Stimulated activated effector memory CD8-positive, alpha-beta T cell treated with anti-CD3 and anti-CD28 coated beads, Interleukin-12 subunit alpha, Interleukin-12 subunit beta, amount 100 ng/mL, for 72 hours (primary cell): ENCODE measurements around the gene BPGM.
"Not testable (repeated sequence)": the region's sequence is repeated elsewhere in the genome, so short reads cannot be mapped to it uniquely, and the experiment has no call there.

Source experiments
- ATAC-seq: fragments of 150-1000 bp; cut with Tn5 transposase; 2 replicates; pipeline ENCODE4 v1.10.0; 2021
- DNase-seq, 2 donors: peaks; one replicate each; pipeline ENCODE4 v3.0.0; 2021 to 2022; ENCODE audit warnings: low spot score in 2 of 2
- H3K27ac Mint-ChIP-seq: one replicate; pipeline ENCODE4 v1.8.0; 2022; ENCODE audit warnings: mild to moderate bottlenecking, mixed read lengths
- H3K36me3 Mint-ChIP-seq: one replicate; pipeline ENCODE4 v1.8.0; 2022; ENCODE audit warnings: mild to moderate bottlenecking, mixed read lengths
- H3K4me1 Mint-ChIP-seq: one replicate; pipeline ENCODE4 v1.8.0; 2022; ENCODE audit warnings: mixed read lengths
- H3K4me3 Mint-ChIP-seq: one replicate; pipeline ENCODE4 v1.8.0; 2022; ENCODE audit warnings: mild to moderate bottlenecking, mixed read lengths
- H3K9me3 Mint-ChIP-seq: one replicate; pipeline ENCODE4 v1.8.0; 2022; ENCODE audit warnings: mixed read lengths

The BPGM gene

GRCh38 chr7:134625550-134625949 is 21.1 kb upstream of the BPGM start:
- DNase-seq = no peak
- H3K4me3 Mint-ChIP-seq = no peak overlapping the region

GRCh38 chr7:134627109-134627774 is 19.4 kb upstream of the BPGM start:
- Mint-ChIP-seq H3K9me3 (no peaks in the 10 kb centered on the region), H3K4me3 (no peak overlapping the region), H3K36me3 (no peaks in the 10 kb centered on the region), H3K4me1 (no peaks in the 10 kb centered on the region), H3K27ac (no peak overlapping the region)
- ATAC-seq (no peak), DNase-seq (no peak)

More at GRCh38 chr7:134625550-134625949, 21.1 kb upstream of the BPGM start:
- Mint-ChIP-seq H3K4me1 (no peaks in the 10 kb centered on the region), H3K27ac (no peak overlapping the region), H3K9me3 (no peaks in the 10 kb centered on the region), H3K36me3 (no peaks in the 10 kb centered on the region)
- ATAC-seq = no peak

GRCh38 chr7:134627775-134628153 is 18.9 kb upstream of the BPGM start:
- H3K4me3 Mint-ChIP-seq = no peak overlapping the region
- no peaks in the 10 kb centered on the region for H3K36me3 Mint-ChIP-seq
- H3K27ac Mint-ChIP-seq = no peak overlapping the region
- DNase-seq (no peak), ATAC-seq (no peak)
- no peaks in the 10 kb centered on the region for H3K9me3 Mint-ChIP-seq
- H3K4me1 Mint-ChIP-seq = no peaks in the 10 kb centered on the region

GRCh38 chr7:134629445-134629844 is 17.2 kb upstream of the BPGM start:
- no peaks in the 10 kb centered on the region for H3K9me3 Mint-ChIP-seq
- ATAC-seq (no peak), DNase-seq (no peak)
- H3K4me1 Mint-ChIP-seq = no peaks in the 10 kb centered on the region
- H3K27ac Mint-ChIP-seq = no peak overlapping the region
- no peak overlapping the region for H3K4me3 Mint-ChIP-seq
- H3K36me3 Mint-ChIP-seq = no peaks in the 10 kb centered on the region

- no peak overlapping the region for H3K27ac Mint-ChIP-seq
- DNase-seq (no peak), ATAC-seq (no peak)
- no peak overlapping the region for H3K4me3 Mint-ChIP-seq
- no peaks in the 10 kb centered on the region for H3K9me3 Mint-ChIP-seq
- peaks cover under 1% of the 10 kb centered on the region for H3K4me1 Mint-ChIP-seq
- no peaks in the 10 kb centered on the region for H3K36me3 Mint-ChIP-seq
These were observed 16.4 kb upstream of the BPGM start for GRCh38 chr7:134630237-134630636.

GRCh38 chr7:134630893-134631292 is 15.8 kb upstream of the BPGM start:
- H3K36me3 Mint-ChIP-seq = no peaks in the 10 kb centered on the region
- DNase-seq (no peak), ATAC-seq (peak; percentile 39)
- peaks cover 7% of the 10 kb centered on the region for H3K4me1 Mint-ChIP-seq
- H3K4me3 Mint-ChIP-seq = no peak overlapping the region
- no peaks in the 10 kb centered on the region for H3K9me3 Mint-ChIP-seq
- H3K27ac Mint-ChIP-seq = no peak overlapping the region

- Mint-ChIP-seq H3K9me3 (peaks cover 4% of the 10 kb centered on the region), H3K36me3 (no peaks in the 10 kb centered on the region), H3K4me1 (peaks cover 17% of the 10 kb centered on the region), H3K27ac (no peak overlapping the region), H3K4me3 (no peak overlapping the region)
- ATAC-seq = no peak
- no peak for DNase-seq
These were observed 14.6 kb upstream of the BPGM start for GRCh38 chr7:134632052-134632451.

- peak; percentile 79 for ATAC-seq
- Mint-ChIP-seq H3K36me3 (no peaks in the 10 kb centered on the region), H3K4me3 (no peak overlapping the region), H3K27ac (no peak overlapping the region), H3K9me3 (peaks cover 4% of the 10 kb centered on the region), H3K4me1 (peaks cover 17% of the 10 kb centered on the region)
- DNase-seq = no peak
These were observed 13.6 kb upstream of the BPGM start for GRCh38 chr7:134632937-134633540.

- Mint-ChIP-seq H3K36me3 (peaks cover 4% of the 10 kb centered on the region), H3K4me1 (peaks cover 25% of the 10 kb centered on the region), H3K27ac (peak overlapping the region; percentile 77), H3K9me3 (peaks cover 4% of the 10 kb centered on the region), H3K4me3 (peak overlapping the region; percentile 18)
- DNase-seq (no peak), ATAC-seq (peak; percentile 82)
These were observed 10.6 kb upstream of the BPGM start for GRCh38 chr7:134636008-134636449.

- DNase-seq (no peak), ATAC-seq (no peak)
- Mint-ChIP-seq H3K4me3 (no peak overlapping the region), H3K9me3 (peaks cover 6% of the 10 kb centered on the region), H3K36me3 (peaks cover 5% of the 10 kb centered on the region), H3K4me1 (peaks cover 39% of the 10 kb centered on the region), H3K27ac (no peak overlapping the region)
These were observed 9.2 kb upstream of the BPGM start for GRCh38 chr7:134637441-134637840.

- peaks cover 6% of the 10 kb centered on the region for H3K9me3 Mint-ChIP-seq
- no peak for DNase-seq
- H3K36me3 Mint-ChIP-seq = peaks cover 5% of the 10 kb centered on the region
- ATAC-seq = no peak
- H3K4me3 Mint-ChIP-seq = no peak overlapping the region
- H3K4me1 Mint-ChIP-seq = peaks cover 40% of the 10 kb centered on the region
- no peak overlapping the region for H3K27ac Mint-ChIP-seq
These were observed 8.5 kb upstream of the BPGM start for GRCh38 chr7:134637934-134638719.

GRCh38 chr7:134639061-134639460 is 7.6 kb upstream of the BPGM start:
- H3K9me3 Mint-ChIP-seq = peaks cover 6% of the 10 kb centered on the region
- ATAC-seq = no peak
- no peak overlapping the region for H3K4me3 Mint-ChIP-seq
- no peak for DNase-seq
- H3K27ac Mint-ChIP-seq = no peak overlapping the region
- H3K36me3 Mint-ChIP-seq = peaks cover 5% of the 10 kb centered on the region
- peaks cover 40% of the 10 kb centered on the region for H3K4me1 Mint-ChIP-seq

GRCh38 chr7:134639683-134640279 is 6.9 kb upstream of the BPGM start:
- peaks cover 6% of the 10 kb centered on the region for H3K9me3 Mint-ChIP-seq
- H3K4me3 Mint-ChIP-seq = no peak overlapping the region
- no peak for DNase-seq
- no peak for ATAC-seq
- H3K4me1 Mint-ChIP-seq = peaks cover 40% of the 10 kb centered on the region
- no peak overlapping the region for H3K27ac Mint-ChIP-seq
- peaks cover 5% of the 10 kb centered on the region for H3K36me3 Mint-ChIP-seq

- Mint-ChIP-seq H3K9me3 (peaks cover 6% of the 10 kb centered on the region), H3K27ac (peak overlapping the region; percentile 90), H3K36me3 (peaks cover 5% of the 10 kb centered on the region), H3K4me1 (peaks cover 32% of the 10 kb centered on the region), H3K4me3 (peak overlapping the region; percentile 11)
- peak; percentile 92 for ATAC-seq
- DNase-seq = peak in 1 of 2 donors; percentile 65
These were observed 5.6 kb upstream of the BPGM start for GRCh38 chr7:134640842-134641715.

- H3K36me3 Mint-ChIP-seq = not testable (repeated sequence)
- peak overlapping the region; percentile 11 for H3K4me3 Mint-ChIP-seq
These were observed 4.7 kb upstream of the BPGM start for GRCh38 chr7:134641981-134642380.

More at GRCh38 chr7:134641981-134642380, 4.7 kb upstream of the BPGM start:
- Mint-ChIP-seq H3K4me1 (peaks cover 23% of the 10 kb centered on the region), H3K27ac (peak overlapping the region; percentile 90)
- not testable (repeated sequence) for DNase-seq, H3K9me3 Mint-ChIP-seq, ATAC-seq
